ENCODE results near the gene PCID2.

DNA sequence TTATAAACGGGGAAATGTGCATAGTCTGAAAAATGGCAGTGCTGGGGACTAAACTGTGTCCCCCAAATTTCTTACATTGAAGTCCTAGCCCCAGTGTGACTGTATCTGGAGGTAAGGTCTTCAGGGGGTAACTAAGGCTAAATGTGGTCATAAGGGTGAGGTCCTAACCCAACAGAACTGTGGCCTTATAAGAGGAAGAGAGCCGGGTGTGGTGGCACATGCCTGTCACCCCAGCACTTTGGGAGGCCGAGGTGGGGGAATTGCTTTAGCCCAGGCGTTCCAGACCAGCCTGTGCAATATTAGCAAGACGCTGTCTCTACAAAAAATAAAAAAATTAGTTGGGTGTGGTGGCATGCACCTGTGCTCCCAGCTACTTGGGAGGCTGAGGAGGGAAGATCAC, 32.2 kb downstream of the PCID2 start:
- TF ChIP-seq, protein P1, sequence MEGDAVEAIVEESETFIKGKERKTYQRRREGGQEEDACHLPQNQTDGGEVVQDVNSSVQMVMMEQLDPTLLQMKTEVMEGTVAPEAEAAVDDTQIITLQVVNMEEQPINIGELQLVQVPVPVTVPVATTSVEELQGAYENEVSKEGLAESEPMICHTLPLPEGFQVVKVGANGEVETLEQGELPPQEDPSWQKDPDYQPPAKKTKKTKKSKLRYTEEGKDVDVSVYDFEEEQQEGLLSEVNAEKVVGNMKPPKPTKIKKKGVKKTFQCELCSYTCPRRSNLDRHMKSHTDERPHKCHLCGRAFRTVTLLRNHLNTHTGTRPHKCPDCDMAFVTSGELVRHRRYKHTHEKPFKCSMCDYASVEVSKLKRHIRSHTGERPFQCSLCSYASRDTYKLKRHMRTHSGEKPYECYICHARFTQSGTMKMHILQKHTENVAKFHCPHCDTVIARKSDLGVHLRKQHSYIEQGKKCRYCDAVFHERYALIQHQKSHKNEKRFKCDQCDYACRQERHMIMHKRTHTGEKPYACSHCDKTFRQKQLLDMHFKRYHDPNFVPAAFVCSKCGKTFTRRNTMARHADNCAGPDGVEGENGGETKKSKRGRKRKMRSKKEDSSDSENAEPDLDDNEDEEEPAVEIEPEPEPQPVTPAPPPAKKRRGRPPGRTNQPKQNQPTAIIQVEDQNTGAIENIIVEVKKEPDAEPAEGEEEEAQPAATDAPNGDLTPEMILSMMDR (IDR thresholded peaks at IDR 0.05): no peak
- TF ChIP-seq POLR2A (IDR thresholded peaks at IDR 0.05) (no peak), POLR2AphosphoS5 (IDR thresholded peaks at IDR 0.05) (no peak)

All from stomach (tissue), 4 donors.